Trophoblast cell (in vitro differentiated cells and primary cell): Measurements from ENCODE around the gene CBR1.

Experiments
- DNase-seq, 2 donors: peaks; one replicate each; pipeline ENCODE4 v3.0.0-alpha.2; 2016
- H2AFZ ChIP-seq: 2 replicates; pipeline ENCODE4 v1.6.1; 2013; ENCODE audit warnings: low read length, moderate library complexity, mild to moderate bottlenecking; ENCODE audit not compliant: insufficient read depth, poor library complexity
- H2AK5ac ChIP-seq: 2 replicates; pipeline ENCODE4 v1.6.1; 2013; ENCODE audit warnings: mild to moderate bottlenecking, low read length
- H2BK120ac ChIP-seq: 2 replicates; pipeline ENCODE4 v1.6.1; 2013; ENCODE audit warnings: low read length, mild to moderate bottlenecking, moderate library complexity; ENCODE audit not compliant: insufficient read depth, poor library complexity
- H2BK12ac ChIP-seq: 2 replicates; pipeline ENCODE4 v1.6.1; 2013; ENCODE audit warnings: mild to moderate bottlenecking, low read length, moderate library complexity
- H2BK5ac ChIP-seq: 2 replicates; pipeline ENCODE4 v1.6.1; 2013; ENCODE audit warnings: low read length, low read depth, moderate library complexity, mild to moderate bottlenecking; ENCODE audit not compliant: poor library complexity
- H3K14ac ChIP-seq: 2 replicates; pipeline ENCODE4 v1.6.1; 2013; ENCODE audit warnings: mild to moderate bottlenecking, low read length
- H3K18ac ChIP-seq: 2 replicates; pipeline ENCODE4 v1.6.1; 2013; ENCODE audit warnings: mild to moderate bottlenecking, low read length
- H3K23ac ChIP-seq: 2 replicates; pipeline ENCODE4 v1.6.1; 2013; ENCODE audit warnings: low read length
- H3K27ac ChIP-seq: 2 replicates; pipeline ENCODE4 v1.5.1; 2013; ENCODE audit warnings: low read depth, mild to moderate bottlenecking, inconsistent platforms, low read length, moderate library complexity
- H3K27me3 ChIP-seq: 2 replicates; pipeline ENCODE4 v1.6.1; 2013; ENCODE audit warnings: inconsistent platforms, mild to moderate bottlenecking, low read length, moderate library complexity; ENCODE audit not compliant: insufficient read depth
- H3K36me3 ChIP-seq, 2 experiments: 1 replicate in 1 of 2; 2 replicates in 1 of 2; pipeline ENCODE4 v1.6.1; 2013; ENCODE audit warnings: low read length in 2 of 2, mild to moderate bottlenecking in 2 of 2, moderate library complexity in 1 of 2; ENCODE audit not compliant: insufficient read depth in 2 of 2, control insufficient read depth in 1 of 2
- H3K4ac ChIP-seq: 2 replicates; pipeline ENCODE4 v1.6.1; 2013; ENCODE audit warnings: low read depth, mild to moderate bottlenecking, low read length, moderate library complexity
- H3K4me1 ChIP-seq, 2 experiments: 1 replicate in 1 of 2; 2 replicates in 1 of 2; pipeline ENCODE4 v1.6.1; 2013; ENCODE audit warnings: low read length in 2 of 2, mild to moderate bottlenecking in 2 of 2, moderate library complexity in 1 of 2; ENCODE audit not compliant: insufficient read depth in 2 of 2, control insufficient read depth in 1 of 2
- H3K4me2 ChIP-seq: 2 replicates; pipeline ENCODE4 v1.6.1; 2013; ENCODE audit warnings: inconsistent platforms, mild to moderate bottlenecking, low read length, moderate library complexity
- H3K4me3 ChIP-seq: 2 replicates; pipeline ENCODE4 v1.5.1; 2013; ENCODE audit warnings: mild to moderate bottlenecking, low read depth, low read length, inconsistent platforms
- H3K79me1 ChIP-seq: one replicate; pipeline ENCODE4 v1.6.1; 2013; ENCODE audit warnings: low read length
- H3K79me2 ChIP-seq: 2 replicates; pipeline ENCODE4 v1.6.1; 2013; ENCODE audit warnings: low read length, mild to moderate bottlenecking; ENCODE audit not compliant: control insufficient read depth, insufficient read depth, poor library complexity
- H3K9ac ChIP-seq: 2 replicates; pipeline ENCODE4 v1.6.1; 2013; ENCODE audit warnings: mild to moderate bottlenecking, low read length
- H3K9me3 ChIP-seq: 2 replicates; pipeline ENCODE4 v1.6.1; 2013; ENCODE audit warnings: low read depth, mild to moderate bottlenecking, control low read depth, inconsistent platforms, low read length; ENCODE audit not compliant: insufficient read depth
- H4K12ac ChIP-seq: 2 replicates; pipeline ENCODE4 v1.6.1; 2013; ENCODE audit warnings: low read depth, mild to moderate bottlenecking, low read length, moderate library complexity
- H4K8ac ChIP-seq: 2 replicates; pipeline ENCODE4 v1.6.1; 2013; ENCODE audit warnings: low read depth, mild to moderate bottlenecking, low read length, moderate library complexity
- H4K91ac ChIP-seq: one replicate; pipeline ENCODE4 v1.6.1; 2013; ENCODE audit warnings: low read depth, mild to moderate bottlenecking, low read length, moderate library complexity
- WGBS: extraction: QIAGEN DNeasy Blood & Tissue Kit; methylation state at CpG from one replicate; pipeline ENCODE4 v1.1.7; 2013; ENCODE audit warnings: missing lambda C conversion rate; ENCODE audit not compliant: insufficient read length, insufficient coverage; ENCODE audit errors: extremely low coverage; 5-methylcytosine and 5-hydroxymethylcytosine counted together

The CBR1 gene

DNA sequence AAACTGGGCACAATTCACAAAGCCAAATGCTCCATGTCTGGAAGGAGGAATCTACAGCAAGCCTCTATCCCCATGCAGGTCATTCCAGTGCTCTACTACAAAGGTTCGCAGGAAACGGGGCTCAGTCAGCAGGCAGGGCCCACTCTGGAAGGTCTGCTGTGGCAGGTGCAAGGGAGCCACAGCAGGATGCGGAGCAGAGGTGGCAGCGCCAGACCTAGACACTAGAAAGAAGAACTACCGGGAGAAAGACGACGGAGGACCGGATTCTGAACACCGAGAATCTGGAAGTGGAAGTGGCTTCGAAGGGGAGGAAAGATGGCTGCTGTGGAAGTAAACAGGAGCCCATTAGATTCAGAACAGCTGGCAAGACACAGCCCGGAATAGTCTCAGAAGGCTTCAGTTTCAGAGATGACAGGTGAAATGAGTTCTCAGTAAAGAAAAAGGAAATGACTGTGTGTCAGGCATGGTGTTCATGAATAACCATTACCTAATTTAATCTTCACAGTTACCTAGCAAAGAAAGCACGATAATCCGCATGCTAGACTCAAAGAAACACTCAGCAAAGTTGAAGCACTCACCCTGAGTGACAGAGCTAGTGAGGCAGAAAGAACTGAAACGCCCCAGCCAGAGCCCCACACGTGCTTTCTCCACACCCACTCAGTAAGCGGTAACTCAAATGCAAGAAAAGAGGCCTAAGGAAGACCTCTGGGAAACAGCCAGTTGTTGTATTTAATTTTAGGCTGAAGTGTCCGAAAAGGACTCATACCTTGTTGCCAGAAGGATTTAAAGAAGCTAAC is 30.9 kb upstream of the CBR1 start:
- no CpG with 5 or more reads among the region's 17 CpGs for WGBS
- Histone ChIP-seq H3K79me2 (peaks cover 3% of the 10 kb centered on the region), H2AFZ (no peak overlapping the region)

DNA sequence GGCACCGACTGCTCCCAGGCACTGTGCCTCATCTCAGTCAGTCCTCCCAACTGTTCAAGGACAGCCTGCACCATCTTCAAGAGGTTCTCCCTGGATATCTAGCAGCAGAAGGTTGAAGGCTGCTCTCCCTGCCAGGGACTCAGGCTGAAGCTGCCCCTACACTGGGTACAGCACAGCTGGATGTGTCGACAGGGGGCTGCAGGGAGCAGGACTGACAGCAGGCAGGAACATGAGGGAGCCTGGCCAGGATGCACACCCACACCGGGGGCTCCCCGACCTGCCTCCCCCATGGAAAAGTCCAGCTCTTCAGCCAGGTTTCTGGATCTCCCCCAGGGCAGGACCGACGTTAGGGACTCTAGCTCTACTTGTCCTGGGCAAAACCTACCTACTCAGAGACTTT is 30.0 kb upstream of the CBR1 start:
- no peak overlapping the region for H3K4ac ChIP-seq
- WGBS = no CpG with 5 or more reads among the region's 6 CpGs
- H3K79me2 ChIP-seq = peaks cover 3% of the 10 kb centered on the region
- H3K23ac ChIP-seq = no peak overlapping the region
- peaks cover 4 to 7% of the 10 kb centered on the region in 2 experiments for H3K4me1 ChIP-seq
- H2AFZ ChIP-seq = no peak overlapping the region
- no peak overlapping the region for H2BK12ac ChIP-seq
- H3K36me3 ChIP-seq = peaks cover 31 to 32% of the 10 kb centered on the region in 2 experiments
- no peaks in the 10 kb centered on the region for H3K27me3 ChIP-seq
- H2AK5ac ChIP-seq = no peak overlapping the region
- no peak overlapping the region for H3K9ac ChIP-seq
- no peak overlapping the region for H4K12ac ChIP-seq
- no peak overlapping the region for H2BK5ac ChIP-seq
- peaks cover 2% of the 10 kb centered on the region for H3K9me3 ChIP-seq
- DNase-seq = no peak
- H3K14ac ChIP-seq = no peak overlapping the region
- no peak overlapping the region for H4K91ac ChIP-seq
- H2BK120ac ChIP-seq = no peak overlapping the region
- no peak overlapping the region for H4K8ac ChIP-seq
- H3K4me2 ChIP-seq = no peak overlapping the region
- H3K18ac ChIP-seq = peak overlapping the region; percentile 25
- H3K27ac ChIP-seq = no peak overlapping the region
- H3K79me1 ChIP-seq = peaks cover 5% of the 10 kb centered on the region
- no peak overlapping the region for H3K4me3 ChIP-seq

More for the DNA sequence above, 30.9 kb upstream of the CBR1 start:
- Histone ChIP-seq H3K4ac (no peak overlapping the region), H3K4me1 (peaks cover 4 to 7% of the 10 kb centered on the region in 2 experiments), H3K36me3 (peaks cover 22 to 30% of the 10 kb centered on the region in 2 experiments), H3K23ac (no peak overlapping the region), H3K9ac (no peak overlapping the region), H4K8ac (no peak overlapping the region), H3K4me3 (no peak overlapping the region), H4K12ac (no peak overlapping the region), H3K79me1 (peaks cover 11% of the 10 kb centered on the region), H3K18ac (no peak overlapping the region), H3K27me3 (no peaks in the 10 kb centered on the region), H3K14ac (no peak overlapping the region), H4K91ac (no peak overlapping the region), H3K9me3 (peaks cover 2% of the 10 kb centered on the region), H3K27ac (no peak overlapping the region), H2BK120ac (no peak overlapping the region), H3K4me2 (no peak overlapping the region), H2BK5ac (no peak overlapping the region), H2AK5ac (no peak overlapping the region), H2BK12ac (no peak overlapping the region)
- DNase-seq = no peak

- WGBS = no CpG with 5 or more reads among the region's 2 CpGs
- H3K36me3 ChIP-seq = peaks cover 36 to 37% of the 10 kb centered on the region in 2 experiments
Measured at GRCh38 chr21:36040389-36040788, 29.4 kb upstream of the CBR1 start.

GRCh38 chr21:36041910-36042309 is 27.9 kb upstream of the CBR1 start:
- Histone ChIP-seq H3K18ac (no peak overlapping the region), H3K9ac (no peak overlapping the region)

More at GRCh38 chr21:36040389-36040788, 29.4 kb upstream of the CBR1 start:
- no peak overlapping the region for H3K4me3 ChIP-seq
- H3K4me1 ChIP-seq = peaks cover 0 to 2% of the 10 kb centered on the region in 2 experiments
- no peak overlapping the region for H2BK12ac ChIP-seq
- no peaks in the 10 kb centered on the region for H3K79me1 ChIP-seq
- H3K4me2 ChIP-seq = no peak overlapping the region
- H2BK120ac ChIP-seq = no peak overlapping the region
- H3K14ac ChIP-seq = no peak overlapping the region
- no peak overlapping the region for H4K91ac ChIP-seq
- H3K9ac ChIP-seq = no peak overlapping the region
- no peaks in the 10 kb centered on the region for H3K27me3 ChIP-seq
- H3K9me3 ChIP-seq = peaks cover 2% of the 10 kb centered on the region
- no peak overlapping the region for H3K27ac ChIP-seq
- no peak overlapping the region for H2AK5ac ChIP-seq
- H3K23ac ChIP-seq = no peak overlapping the region
- DNase-seq = no peak
- H2AFZ ChIP-seq = no peak overlapping the region
- H3K4ac ChIP-seq = no peak overlapping the region
- no peaks in the 10 kb centered on the region for H3K79me2 ChIP-seq
- no peak overlapping the region for H2BK5ac ChIP-seq
- no peak overlapping the region for H3K18ac ChIP-seq
- no peak overlapping the region for H4K8ac ChIP-seq
- H4K12ac ChIP-seq = no peak overlapping the region

More at GRCh38 chr21:36041910-36042309, 27.9 kb upstream of the CBR1 start:
- no peak overlapping the region for H2BK12ac ChIP-seq
- no peak overlapping the region for H3K27ac ChIP-seq
- no peak overlapping the region for H4K12ac ChIP-seq
- H4K8ac ChIP-seq = no peak overlapping the region
- H3K4ac ChIP-seq = no peak overlapping the region
- no peaks in the 10 kb centered on the region for H3K4me1 ChIP-seq
- no peaks in the 10 kb centered on the region for H3K27me3 ChIP-seq
- no peaks in the 10 kb centered on the region for H3K79me1 ChIP-seq
- no peak overlapping the region for H3K14ac ChIP-seq
- H3K79me2 ChIP-seq = no peaks in the 10 kb centered on the region
- no peak overlapping the region for H2AFZ ChIP-seq
- H3K9me3 ChIP-seq = peaks cover 2% of the 10 kb centered on the region
- H4K91ac ChIP-seq = no peak overlapping the region
- no peak overlapping the region for H3K4me3 ChIP-seq
- no peak for DNase-seq
- no CpG with 5 or more reads among the region's 1 CpG for WGBS
- no peak overlapping the region for H3K23ac ChIP-seq
- H2BK5ac ChIP-seq = no peak overlapping the region
- no peak overlapping the region for H2BK120ac ChIP-seq
- H2AK5ac ChIP-seq = no peak overlapping the region
- H3K36me3 ChIP-seq = peaks cover 42 to 44% of the 10 kb centered on the region in 2 experiments
- H3K4me2 ChIP-seq = no peak overlapping the region
